Endothelial cell of umbilical vein (primary cell): ENCODE measurements around the gene PFDN1. TPM values are rescaled to one million over a fixed set of nuclear protein-coding genes. Genes with fewer than 3 reads are reported as not detected.

ENCODE experiments used
- BruUV-seq: library from RNA; stranded (reverse); fragments of 400-500 nt; replicated peaks from 2 replicates; lab custom pipeline; 2021; lab: Mats Ljungman, UMichigan
- CTCF ChIA-PET: fragments of 300-600, 350-600 bp; sonication (Branson Sonifier 250); formaldehyde crosslinking; loops from one replicate; lab custom pipeline; 2021; ENCODE audit warnings: antibody characterized with exemption, inconsistent platforms; lab: Charles Lee
- POLR2A ChIA-PET: fragments of 300-600, 350-600 bp; sonication (Branson Sonifier 250); formaldehyde crosslinking; loops from one replicate; lab custom pipeline; 2021; ENCODE audit warnings: antibody characterized with exemption, inconsistent platforms; lab: Charles Lee
- DNase-seq: peaks from one replicate; pipeline ENCODE4 v3.0.0-alpha.2; 2011; ENCODE audit warnings: low read depth, low spot score
- FAIRE-seq: peaks from 2 replicates; lab custom pipeline; 2011; peaks lifted over from hg19 to GRCh38; lab: Jason Lieb, UNC
- H2AFZ ChIP-seq: 2 replicates; pipeline ENCODE4 v1.6.0; 2012; ENCODE audit warnings: low read depth, low read length, control low read depth, inconsistent platforms
- H3K27ac ChIP-seq: 2 replicates; pipeline ENCODE4 v1.5.1; 2011; ENCODE audit warnings: low read depth, mild to moderate bottlenecking, control low read depth, low read length, moderate library complexity; ENCODE audit not compliant: insufficient read depth
- H3K27me3 ChIP-seq, 2 experiments: 2 replicates each; pipeline versions ENCODE4 v1.6.0 to v1.6.1; 2011; ENCODE audit warnings: low read length in 2 of 2, mixed read lengths in 1 of 2; ENCODE audit not compliant: control insufficient read depth in 2 of 2, insufficient read depth in 2 of 2
- H3K36me3 ChIP-seq, 2 experiments: 2 replicates in 1 of 2; 3 replicates in 1 of 2; pipeline ENCODE4 v1.5.1; 2011; ENCODE audit warnings: low read length in 2 of 2, mild to moderate bottlenecking in 1 of 2, moderate library complexity in 1 of 2; ENCODE audit not compliant: control insufficient read depth in 2 of 2, insufficient read depth in 2 of 2; ENCODE audit errors: extremely low read depth in 1 of 2
- H3K4me1 ChIP-seq: 3 replicates; pipeline ENCODE4 v1.5.1; 2011; ENCODE audit warnings: mild to moderate bottlenecking, low read length; ENCODE audit not compliant: control insufficient read depth, insufficient read depth; ENCODE audit errors: extremely low read depth
- H3K4me2 ChIP-seq: 2 replicates; pipeline ENCODE4 v1.6.1; 2011; ENCODE audit warnings: low read length, control low read depth, mixed read lengths; ENCODE audit not compliant: insufficient read depth
- H3K4me3 ChIP-seq, 3 experiments: fragments of 200-600 bp in 1 of 3; sonication (generic), shearing (Covaris generic) in 1 of 3; replicated peaks in 1 of 3; 2 replicates each; pipeline ENCODE4 v1.5.1; 2011 to 2016; ENCODE audit warnings: control low read depth in 3 of 3, low read length in 3 of 3, mild to moderate bottlenecking in 2 of 3, inconsistent platforms in 1 of 3, low read depth in 1 of 3, moderate library complexity in 1 of 3; ENCODE audit not compliant: insufficient read depth in 1 of 3
- H3K79me2 ChIP-seq: 2 replicates; pipeline ENCODE4 v1.6.0; 2012; ENCODE audit warnings: low read length, inconsistent platforms; ENCODE audit not compliant: control insufficient read depth, insufficient read depth
- H3K9ac ChIP-seq: replicated peaks from 2 replicates; pipeline ENCODE3; 2011; ENCODE audit warnings: low read length, control low read depth; ENCODE audit not compliant: insufficient read depth; ENCODE audit errors: extremely low read depth
- H3K9me1 ChIP-seq: replicated peaks from 3 replicates; pipeline ENCODE4 v1.6.0; 2011; ENCODE audit warnings: mild to moderate bottlenecking, low read length; ENCODE audit not compliant: control insufficient read depth, insufficient read depth; ENCODE audit errors: extremely low read depth
- H3K9me3 ChIP-seq: replicated peaks from 2 replicates; pipeline ENCODE4 v1.5.1; 2012; ENCODE audit warnings: low read length, inconsistent platforms; ENCODE audit not compliant: control insufficient read depth, insufficient read depth
- H4K20me1 ChIP-seq: replicated peaks from 2 replicates; pipeline ENCODE3; 2011; ENCODE audit warnings: mild to moderate bottlenecking, low read length; ENCODE audit not compliant: control insufficient read depth, insufficient read depth; ENCODE audit errors: extremely low read depth
- CTCF ChIP-seq, 2 donors: IDR thresholded peaks; 1 replicate in 1 of 2; 2 replicates in 1 of 2; pipeline ENCODE4 v1.5.1; 2011; ENCODE audit warnings: low read length in 2 of 2, mild to moderate bottlenecking in 2 of 2, moderate library complexity in 2 of 2, control low read depth in 1 of 2, inconsistent platforms in 1 of 2, low read depth in 1 of 2; ENCODE audit not compliant: insufficient read depth in 1 of 2; ENCODE audit errors: extremely low read depth in 1 of 2
- FOS ChIP-seq: IDR thresholded peaks from 2 replicates; pipeline ENCODE4 v1.6.1; 2011; ENCODE audit warnings: mild to moderate bottlenecking, low read length, moderate library complexity, borderline replicate concordance; ENCODE audit not compliant: insufficient read depth
- GATA2 ChIP-seq: IDR thresholded peaks from 2 replicates; pipeline ENCODE4 v1.7.0; 2011; ENCODE audit warnings: low read depth, mild to moderate bottlenecking, moderate library complexity, mixed read lengths, low read length; ENCODE audit not compliant: insufficient read length, insufficient read depth
- JUN ChIP-seq: IDR thresholded peaks from 2 replicates; pipeline ENCODE4 v1.6.1; 2011; ENCODE audit warnings: borderline replicate concordance, low read depth; ENCODE audit not compliant: insufficient read length, insufficient read depth
- MAX ChIP-seq: IDR thresholded peaks from 2 replicates; pipeline ENCODE4 v1.6.1; 2011; ENCODE audit not compliant: insufficient read depth, insufficient read length
- MYC ChIP-seq: IDR thresholded peaks from one replicate; pipeline ENCODE4 v1.6.1; 2011; ENCODE audit warnings: mild to moderate bottlenecking, low read depth, low read length
- POLR2A ChIP-seq: IDR thresholded peaks from 2 replicates; pipeline ENCODE4 v1.6.1; 2012; ENCODE audit warnings: low read depth, mild to moderate bottlenecking, control low read depth, low read length
- POLR2AphosphoS5 ChIP-seq: IDR thresholded peaks from 2 replicates; pipeline ENCODE4 v1.6.1; 2012; ENCODE audit warnings: low read depth, mild to moderate bottlenecking, control low read depth, low read length, moderate library complexity; ENCODE audit not compliant: insufficient read depth
- dilution Hi-C: fragments of 300-500 bp; cut with MboI; formaldehyde crosslinking; loops from one replicate; pipeline ENCODE4 v1.15.0; 2019; ENCODE audit warnings: low sequenced_read_pairs; ENCODE audit not compliant: extremely low pct_ligation_motif_present
- intact Hi-C: fragments of 100-400 bp; cut with micrococcal nuclease; formaldehyde crosslinking; loops from one replicate; pipeline ENCODE4 v1.10.0; 2022
- polyA plus RNA-seq, 4 experiments: library from polyadenylated mRNA; depleted of rRNA in 3 of 4; stranded (reverse) in 3 of 4; unstranded in 1 of 4; fragments of >200 nt; gene quantifications; 2 replicates each; pipeline versions ENCODE4 v1.2.1 to v1.2.3, GENCODE V29; 2011 to 2012; ENCODE audit warnings: missing spikeins in 1 of 4
- total RNA-seq: library from RNA; stranded (reverse); gene quantifications from 2 replicates; pipeline ENCODE4 v1.2.3, GENCODE V29; 2021

The PFDN1 gene
- total and polyA plus RNA-seq, 2 donors (not counting 3 experiments of a cell fraction or from before 2014, with no cell fraction given): 107 to 158 TPM

GRCh38 chr5:140236891-140237598 is 65.9 kb downstream of the PFDN1 start:
- no peak for TF ChIP-seq POLR2AphosphoS5
- no peak for TF ChIP-seq JUN
- TF ChIP-seq MAX: no peak
- no peak for TF ChIP-seq FOS
- TF ChIP-seq GATA2: no peak
- TF ChIP-seq CTCF (IDR thresholded peaks at IDR 0.05; ENCODE audit: extremely low read depth in 1 of 2, insufficient read depth in 1 of 2, low read depth in 1 of 2, low read length in 2 of 2): no peak
- no peak for TF ChIP-seq POLR2A
- no peak for TF ChIP-seq MYC
- ChIA-PET CTCF (interaction anchor here (0.9 to 17.3 kb wide), 13 partner anchors 9 to 402 kb away, joined by 3 to 1214 read pairs (median 5); partner anchors contain the start of genes HBEGF, SLC4A9 and TMCO6), POLR2A (interaction anchor here (0.5 kb wide), 1 partner anchor 616 kb away, joined by 3 read pairs; no protein-coding TSS in a partner anchor)
- dilution Hi-C loops (no loop called here), intact Hi-C loops (no loop called here)
- no peaks in the 10 kb centered on the region for H3K27me3 ChIP-seq
- no peak overlapping the region for H3K27ac ChIP-seq
- no peak overlapping the region for H3K4me3 ChIP-seq
- DNase-seq (no peak), FAIRE-seq (no peak)
- H3K79me2 ChIP-seq: no peaks in the 10 kb centered on the region
- H3K4me2 ChIP-seq: no peak overlapping the region
- no peak overlapping the region for H3K9ac ChIP-seq
- peaks cover 11% of the 10 kb centered on the region for H3K4me1 ChIP-seq
- no peaks in the 10 kb centered on the region for H3K9me1 ChIP-seq
- no peak overlapping the region for H2AFZ ChIP-seq
- BruUV-seq: no TSS peak
- H3K9me3 ChIP-seq: no peaks in the 10 kb centered on the region
- no peaks in the 10 kb centered on the region for H4K20me1 ChIP-seq
- no peaks in the 10 kb centered on the region for H3K36me3 ChIP-seq
